ENCODE measurements around the gene CD8B. TPM values are rescaled to one million over a fixed set of nuclear protein-coding genes. Genes with fewer than 3 reads are reported as not detected.

The CD8B gene
- total and polyA plus RNA-seq, 8 donors, result 0.23 to 0.92 (median 0.67) TPM; not detected in 1

- intact Hi-C loops (cut with DNase I), result no loop called here
- WGBS, 2 donors, result 6 to 7% methylated on average over 2 of the region's 2 CpGs
- DNase-seq (no peak), FAIRE-seq (no peak), ATAC-seq (peak in 2 of 4 donors; percentile 8 to 25)
- Histone ChIP-seq H3K36me3 (no peaks in the 10 kb centered on the region), H3K27ac (no peak overlapping the region), H3K9me3 (no peaks in the 10 kb centered on the region), H3K27me3 (peaks cover 0 to 33% (median 12%) of the 10 kb centered on the region in 4 donors), H3K4me1 (peaks cover 0 to 16% (median 9%) of the 10 kb centered on the region in 3 donors), H3K4me3 (no peak overlapping the region)
- no peak for TF ChIP-seq CTCF (IDR thresholded peaks at IDR 0.05)
These were observed 74.0 kb downstream of the CD8B start for GRCh38 chr2:86787736-86788135.

GRCh38 chr2:86786001-86786536, 75.6 kb downstream of the CD8B start:
- H3K27ac ChIP-seq, result no peak overlapping the region
- no peak for TF ChIP-seq CTCF (IDR thresholded peaks at IDR 0.05)
- FAIRE-seq, result no peak
- peak in 1 of 4 donors; percentile 6 for ATAC-seq
- DNase-seq, result no peak
- intact Hi-C loops (cut with DNase I), result no loop called here
- peaks cover 0 to 12% (median 9%) of the 10 kb centered on the region in 3 donors for H3K4me1 ChIP-seq
- H3K4me3 ChIP-seq, result no peak overlapping the region
- no peaks in the 10 kb centered on the region for H3K36me3 ChIP-seq
- H3K27me3 ChIP-seq, result peaks cover 0 to 20% (median 7%) of the 10 kb centered on the region in 4 donors
- 36 to 39% methylated on average over 10 of the region's 10 CpGs for whole genome bisulfite sequencing, 2 donors
- no peaks in the 10 kb centered on the region for H3K9me3 ChIP-seq

GRCh38 chr2:86785456-86785855, 76.2 kb downstream of the CD8B start:
- Histone ChIP-seq H3K27me3 (peaks cover 0 to 13% (median 5%) of the 10 kb centered on the region in 4 donors), H3K9me3 (no peaks in the 10 kb centered on the region), H3K4me1 (peaks cover 0 to 9% (median 6%) of the 10 kb centered on the region in 3 donors), H3K27ac (no peak overlapping the region), H3K36me3 (no peaks in the 10 kb centered on the region), H3K4me3 (no peak overlapping the region)
- DNase-seq (no peak), ATAC-seq (peak in 1 of 4 donors; percentile 29), FAIRE-seq (no peak)
- 84 to 88% methylated on average over 9 of the region's 9 CpGs for WGBS, 2 donors
- no peak for TF ChIP-seq CTCF (IDR thresholded peaks at IDR 0.05)
- intact Hi-C loops (cut with DNase I), result no loop called here

- H3K36me3 ChIP-seq, result no peaks in the 10 kb centered on the region
- DNase-seq, result no peak
- no peak for FAIRE-seq
- 61 to 66% methylated on average over 8 of the region's 8 CpGs for WGBS, 2 donors
- TF ChIP-seq CTCF (IDR thresholded peaks at IDR 0.05), result no peak
- H3K27me3 ChIP-seq, result no peaks in the 10 kb centered on the region
- no peak for ATAC-seq
- H3K27ac ChIP-seq, result no peak overlapping the region
- no peaks in the 10 kb centered on the region for H3K9me3 ChIP-seq
- intact Hi-C loops (cut with DNase I), result no loop called here
- no peaks in the 10 kb centered on the region for H3K4me1 ChIP-seq
- no peak overlapping the region for H3K4me3 ChIP-seq
These were observed 77.9 kb downstream of the CD8B start for GRCh38 chr2:86783615-86784339.

- Histone ChIP-seq H3K36me3 (no peaks in the 10 kb centered on the region), H3K27me3 (no peaks in the 10 kb centered on the region), H3K4me1 (no peaks in the 10 kb centered on the region), H3K4me3 (no peak overlapping the region), H3K9me3 (no peaks in the 10 kb centered on the region), H3K27ac (no peak overlapping the region)
- WGBS, 2 donors, result 84 to 90% methylated on average over 7 of the region's 7 CpGs
- no peak for TF ChIP-seq CTCF (IDR thresholded peaks at IDR 0.05)
- no peak for FAIRE-seq
- no peak for DNase-seq
- intact Hi-C loops (cut with DNase I), result no loop called here
- no peak for ATAC-seq
These were observed 78.9 kb downstream of the CD8B start for GRCh38 chr2:86782748-86783147.

Data from pancreas (tissue), 10 donors.